Hepatic stellate cell (primary cell): ENCODE results near the gene COPG1.

Source experiments
- DNase-seq: peaks from one replicate; pipeline ENCODE4 v3.0.0; 2011; ENCODE audit warnings: low spot score

COPG1 gene

GRCh38 chr3:129313665-129314385 lies 64.4 kb downstream of the COPG1 start:
- DNase-seq, result peak; percentile 56

GRCh38 chr3:129314386-129315222 lies 65.2 kb downstream of the COPG1 start:
- peak; percentile 91 for DNase-seq

DNA sequence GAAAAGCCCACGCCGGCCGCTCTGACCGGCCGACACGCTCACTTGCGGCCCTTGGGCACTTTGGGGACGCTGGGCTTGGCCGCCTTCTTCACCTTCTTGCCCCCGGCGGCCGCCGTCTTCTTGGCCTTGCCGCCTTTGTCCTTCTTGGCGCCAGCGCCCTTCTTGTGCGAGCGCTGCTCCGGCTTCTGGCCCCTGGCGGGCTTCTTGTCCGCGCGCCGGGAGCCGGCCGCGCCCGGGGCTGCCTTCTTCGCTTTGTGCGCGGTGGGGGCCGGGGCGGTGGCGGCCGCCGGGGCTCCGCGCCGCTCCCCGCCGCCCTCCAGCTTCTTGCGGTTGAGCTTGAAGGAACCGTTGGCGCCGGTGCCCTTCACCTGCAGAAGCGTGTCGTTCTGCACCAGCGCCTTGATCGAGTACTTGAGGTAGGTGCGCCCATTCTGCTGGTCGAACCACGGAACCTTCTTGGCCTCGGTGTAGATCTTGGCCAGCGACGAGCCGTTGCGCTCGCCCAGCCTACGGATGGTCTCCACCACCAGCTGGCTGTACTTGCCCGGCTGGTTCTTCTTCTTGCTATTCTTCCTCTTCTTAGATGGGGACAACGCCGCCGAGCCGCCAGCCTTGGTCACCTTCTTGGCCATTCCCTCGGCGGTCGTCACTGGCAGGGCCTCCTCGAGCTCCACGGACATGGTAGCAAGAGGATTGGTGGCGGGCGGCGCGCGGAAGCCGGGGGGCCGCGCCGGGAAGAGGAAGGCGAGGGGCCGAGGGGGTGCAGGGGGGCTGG lies 66.0 kb downstream of the COPG1 start:
- DNase-seq, result no peak

DNA sequence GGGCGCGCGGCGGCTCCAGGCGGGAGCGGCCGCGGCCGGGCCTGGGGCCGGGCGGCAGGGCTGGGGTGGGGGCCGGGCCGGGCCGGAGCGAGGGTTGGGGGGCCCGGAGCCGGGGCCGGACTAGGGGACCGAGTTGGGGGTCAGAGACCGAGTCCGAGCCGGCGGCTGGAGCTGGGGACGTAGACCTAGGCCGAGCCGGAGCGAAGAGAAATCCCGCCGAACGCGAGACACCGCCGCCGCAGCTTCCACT lies 66.5 kb downstream of the COPG1 start:
- no peak for DNase-seq

DNA sequence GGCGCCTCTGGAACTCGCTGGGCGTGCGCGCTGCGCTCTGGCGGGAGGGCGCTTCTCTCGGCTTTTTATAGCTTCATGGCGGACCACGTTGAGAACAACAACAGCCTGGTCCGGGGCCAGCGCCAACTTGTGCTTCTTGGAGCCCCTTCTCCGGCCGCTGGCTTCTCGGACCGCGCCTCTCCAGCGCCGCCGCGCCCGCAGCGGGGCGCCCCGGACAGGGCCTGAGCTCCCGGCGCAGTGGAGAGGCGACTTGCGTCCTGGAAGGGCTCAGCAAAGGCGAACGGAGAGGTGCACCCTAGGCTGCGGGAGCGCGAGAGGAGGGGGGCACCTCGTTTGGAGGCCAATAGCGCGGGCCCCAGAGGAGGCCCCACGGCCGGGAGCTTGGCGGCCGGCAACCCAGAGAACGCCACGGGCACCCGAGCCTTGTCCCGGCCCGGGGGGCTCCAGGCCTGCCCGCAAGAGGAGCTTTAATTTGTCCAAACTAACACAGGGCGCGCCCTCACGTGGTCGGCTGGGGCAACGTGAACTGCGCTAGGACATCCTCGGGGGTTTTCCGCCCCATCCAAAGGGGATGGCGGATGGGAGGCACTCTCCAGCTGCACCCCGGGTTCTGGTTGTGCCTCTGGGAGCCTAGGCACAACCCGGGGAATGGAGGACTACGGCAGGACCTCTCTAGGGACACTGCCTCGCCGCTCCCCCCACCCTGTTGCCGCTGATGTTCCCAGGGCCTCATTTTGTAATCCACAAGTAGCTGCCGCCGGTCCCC lies 67.0 kb downstream of the COPG1 start:
- peak; percentile 89 for DNase-seq

GRCh38 chr3:129317014-129317771 lies 67.8 kb downstream of the COPG1 start:
- DNase-seq, result no peak

GRCh38 chr3:129317848-129318247 lies 68.4 kb downstream of the COPG1 start:
- no peak for DNase-seq

- DNase-seq, result no peak
Measured at GRCh38 chr3:129318921-129319320, 69.5 kb downstream of the COPG1 start.

GRCh38 chr3:129320261-129320660 lies 70.9 kb downstream of the COPG1 start:
- DNase-seq, result no peak

GRCh38 chr3:129320825-129321487 lies 71.5 kb downstream of the COPG1 start:
- DNase-seq, result no peak

DNA sequence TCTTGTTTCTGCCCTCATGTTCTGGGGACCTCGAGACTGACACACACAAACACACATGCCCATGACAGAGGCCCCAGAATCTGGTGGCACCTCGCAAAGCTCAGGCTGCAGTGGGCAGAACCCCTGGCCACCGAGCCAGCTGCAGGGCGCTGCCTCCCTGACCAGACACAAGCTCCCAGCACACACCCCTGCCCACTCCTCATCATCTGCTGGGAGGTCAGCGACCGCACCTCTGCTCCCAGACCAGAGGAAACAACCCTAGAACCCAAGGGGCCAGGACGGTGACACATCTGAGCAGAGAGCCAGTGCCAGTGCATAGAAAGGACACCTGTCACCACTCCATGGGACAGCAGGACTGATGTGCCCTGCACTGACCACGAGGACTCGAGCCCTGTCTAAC lies 72.5 kb downstream of the COPG1 start:
- no peak for DNase-seq

- DNase-seq, result no peak
Measured at GRCh38 chr3:129323651-129324294, 74.4 kb downstream of the COPG1 start.

GRCh38 chr3:129324855-129325254 lies 75.4 kb downstream of the COPG1 start:
- no peak for DNase-seq

DNA sequence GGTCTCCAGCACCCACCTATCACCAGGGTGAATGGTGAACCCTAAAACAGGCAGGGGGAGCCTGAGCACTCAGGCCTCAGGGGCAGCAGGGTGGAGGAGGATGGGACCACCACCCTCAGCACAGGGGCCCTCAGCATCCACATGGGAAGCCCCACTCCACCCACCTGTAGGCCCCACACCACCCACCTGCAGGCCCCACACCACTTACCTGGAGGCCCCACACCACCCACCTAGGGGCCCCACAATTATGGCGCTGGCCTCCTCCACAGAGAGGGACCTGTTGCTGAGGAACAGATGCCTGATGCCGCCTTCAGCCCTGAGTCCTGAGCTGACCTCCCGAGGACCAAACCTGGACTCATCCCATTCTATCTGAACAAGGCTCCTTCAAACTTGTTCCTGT lies 76.0 kb downstream of the COPG1 start:
- no peak for DNase-seq

DNA sequence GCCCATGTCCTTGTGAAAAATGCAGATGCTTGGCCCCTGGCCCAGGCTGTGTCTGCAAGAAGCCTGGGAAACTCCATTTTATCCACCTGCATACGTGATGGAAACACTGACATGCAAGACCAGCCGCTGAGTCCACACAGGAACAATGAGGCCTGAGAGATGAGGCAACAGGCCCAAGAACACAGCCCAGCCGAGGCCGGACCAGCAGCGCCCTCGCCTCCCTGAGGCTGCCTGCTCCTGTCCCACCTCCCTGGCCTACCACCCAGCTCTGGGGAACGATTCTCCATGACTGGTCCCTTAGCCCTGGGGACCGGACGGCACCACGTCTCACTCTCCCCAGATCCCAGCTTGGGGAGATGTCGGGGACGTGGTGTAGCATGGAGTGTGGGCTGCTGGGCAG lies 76.7 kb downstream of the COPG1 start:
- no peak for DNase-seq

- no peak for DNase-seq
Measured at GRCh38 chr3:129326595-129326994, 77.2 kb downstream of the COPG1 start.
